Motor neuron (in vitro differentiated cells): ENCODE measurements around the gene LRCH4. TPM values are rescaled to one million over a fixed set of nuclear protein-coding genes. Genes with fewer than 3 reads are reported as not detected.

Experiments
- ATAC-seq, 8 experiments: fragments of 200-7000 bp; cut with Tn5 transposase; replicated peaks in 6 of 8; 2 replicates each; pipeline ENCODE4 v1.8.0; 2021; ENCODE audit warnings: mild to moderate bottlenecking in 8 of 8, moderate library complexity in 8 of 8
- H3K27ac ChIP-seq, 2 donors: fragments of 250-450 bp; sonication (Bioruptor Pico); 2 replicates each; pipeline ENCODE4 v1.9.0; 2021; ENCODE audit warnings: antibody characterized with exemption in 2 of 2, mild to moderate bottlenecking in 2 of 2, moderate library complexity in 1 of 2
- H3K4me1 ChIP-seq, 2 donors: fragments of 250-450 bp; sonication (Bioruptor Pico); replicated peaks in 1 of 2; 2 replicates each; pipeline ENCODE4 v1.6.1; 2021; ENCODE audit warnings: antibody characterized with exemption in 2 of 2, mild to moderate bottlenecking in 2 of 2, moderate library complexity in 1 of 2
- H3K4me3 ChIP-seq, 5 donors: fragments of 250-450 bp; sonication (Bioruptor Pico); 2 replicates each; pipeline ENCODE4 v1.9.0; 2021; ENCODE audit warnings: antibody characterized with exemption in 5 of 5, mild to moderate bottlenecking in 5 of 5, moderate library complexity in 4 of 5
- WGBS, 10 experiments: fragments of 450-650 bp; shearing (Covaris generic); methylation state at CpG; one replicate each; pipeline ENCODE4 v1.0.0; 2022; 5-methylcytosine and 5-hydroxymethylcytosine counted together
- in situ Hi-C, 9 experiments: fragments of 400-800 bp; cut with MboI; loops; one replicate each; pipeline ENCODE4 v1.15.0; 2021; ENCODE audit warnings: low sequenced_read_pairs in 9 of 9, low pct_unique_long_range_greater_than_20kb in 2 of 9; ENCODE audit not compliant: unreplicated experiment in 9 of 9
- total RNA-seq, 8 experiments: library from RNA; unstranded; fragments of 300-600 nt; gene quantifications; 2 replicates each; pipeline versions ENCODE4 v1.2.3 to v1.2.4, GENCODE V29; 2022

Gene LRCH4
- total RNA-seq = 10 to 100 TPM in 5 of 8 experiments, 1 to 10 TPM in 3; 9.1 to 24.3 (median 18.6) TPM

- WGBS, 10 experiments = 0% methylated on average over 2 to 4 of the region's 61 CpGs; no CpG with 5 or more reads in 7 of the 10 experiments
- in situ Hi-C loops = no loop called here
These were observed at the start of gene LRCH4 for GRCh38 chr7:100585511-100586265. Gene LRCH4 (minus strand): TSS chr7:100586129. CDS start chr7:100586100, 29 bp downstream.

GRCh38 chr7:100632951-100633717, 47.2 kb upstream of the LRCH4 start:
- Histone ChIP-seq H3K4me1 (no peaks in the 10 kb centered on the region), H3K27ac (peak overlapping the region in 1 of 2 donors; percentile 18), H3K4me3 (peak overlapping the region; percentile 23 to 40 (median 31))
- in situ Hi-C loops = no loop called here
- ATAC-seq = peak; percentile 84 to 88 (median 86)
- WGBS, 10 experiments = 7 to 16% (median 10%) methylated on average over 2 to 5 of the region's 72 CpGs; no CpG with 5 or more reads in 7 of the 10 experiments

More at GRCh38 chr7:100585511-100586265, at the start of gene LRCH4:
- Histone ChIP-seq H3K4me3 (peak within 1 kb of the TSS; percentile 92 to 98 (median 98)), H3K4me1 (peaks cover 18 to 19% of the 10 kb centered on the region in 2 donors), H3K27ac (peak within 1 kb of the TSS; percentile 93 to 97)
- ATAC-seq = peak; percentile 5 to 28 (median 14)

- no peak for ATAC-seq
- no peak overlapping the region for H3K4me3 ChIP-seq
- no peak overlapping the region for H3K27ac ChIP-seq
- H3K4me1 ChIP-seq = peaks cover 0 to 3% of the 10 kb centered on the region in 2 donors
- WGBS, 10 experiments = 74 to 100% (median 96%) methylated on average over 2 to 4 of the region's 4 CpGs; no CpG with 5 or more reads in 1 of the 10 experiments
- in situ Hi-C loops = no loop called here
These were observed 44.1 kb upstream of the LRCH4 start for GRCh38 chr7:100630066-100630465.

DNA sequence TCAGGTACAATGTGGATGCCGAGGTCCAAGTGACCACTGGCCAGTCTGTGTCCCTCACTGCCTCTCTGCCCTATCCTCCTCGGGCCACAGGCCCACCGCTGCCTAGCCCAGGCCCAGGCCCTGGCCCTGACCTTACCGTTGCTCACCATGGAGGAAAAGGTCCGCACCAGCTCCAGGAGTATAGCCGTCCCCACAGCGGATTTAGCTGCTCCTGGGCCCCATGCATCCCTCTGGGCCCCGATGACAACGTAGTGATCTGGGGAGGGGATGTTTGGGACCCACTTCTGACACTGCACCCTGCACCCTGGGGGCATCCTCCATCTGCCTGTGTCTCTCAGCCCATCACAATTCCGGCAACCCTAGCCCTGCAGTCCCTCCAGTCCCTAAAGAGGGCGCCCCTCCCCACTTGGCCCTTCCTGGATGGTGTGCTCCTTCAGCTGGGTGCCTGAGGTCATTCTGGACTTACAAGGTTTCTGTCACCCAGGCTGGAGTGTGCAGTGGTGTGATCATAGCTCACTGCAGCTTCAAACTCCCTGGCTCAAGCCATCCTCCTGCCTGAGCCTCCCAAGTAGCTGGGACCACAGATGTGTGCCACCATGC, 43.3 kb upstream of the LRCH4 start:
- in situ Hi-C loops = no loop called here
- WGBS, 10 experiments = 60 to 100% (median 80%) methylated on average over 1 to 5 of the region's 11 CpGs; no CpG with 5 or more reads in 6 of the 10 experiments
- no peak overlapping the region for H3K4me3 ChIP-seq
- peak in 2 of 8 experiments; percentile 8 to 10 for ATAC-seq
- H3K27ac ChIP-seq = no peak overlapping the region
- peaks cover 0 to 3% of the 10 kb centered on the region in 2 donors for H3K4me1 ChIP-seq

- in situ Hi-C loops = no loop called here
- 88% methylated on average over 11 to 12 of the region's 21 CpGs; no CpG with 5 or more reads in 8 of the 10 experiments for WGBS, 10 experiments
- no peak for ATAC-seq
- Histone ChIP-seq H3K27ac (no peak overlapping the region), H3K4me3 (peak overlapping the region in 3 of 5 donors; percentile 25 to 35 (median 31)), H3K4me1 (peaks cover 0 to 3% of the 10 kb centered on the region in 2 donors)
These were observed 41.3 kb upstream of the LRCH4 start for GRCh38 chr7:100627238-100627549.

DNA sequence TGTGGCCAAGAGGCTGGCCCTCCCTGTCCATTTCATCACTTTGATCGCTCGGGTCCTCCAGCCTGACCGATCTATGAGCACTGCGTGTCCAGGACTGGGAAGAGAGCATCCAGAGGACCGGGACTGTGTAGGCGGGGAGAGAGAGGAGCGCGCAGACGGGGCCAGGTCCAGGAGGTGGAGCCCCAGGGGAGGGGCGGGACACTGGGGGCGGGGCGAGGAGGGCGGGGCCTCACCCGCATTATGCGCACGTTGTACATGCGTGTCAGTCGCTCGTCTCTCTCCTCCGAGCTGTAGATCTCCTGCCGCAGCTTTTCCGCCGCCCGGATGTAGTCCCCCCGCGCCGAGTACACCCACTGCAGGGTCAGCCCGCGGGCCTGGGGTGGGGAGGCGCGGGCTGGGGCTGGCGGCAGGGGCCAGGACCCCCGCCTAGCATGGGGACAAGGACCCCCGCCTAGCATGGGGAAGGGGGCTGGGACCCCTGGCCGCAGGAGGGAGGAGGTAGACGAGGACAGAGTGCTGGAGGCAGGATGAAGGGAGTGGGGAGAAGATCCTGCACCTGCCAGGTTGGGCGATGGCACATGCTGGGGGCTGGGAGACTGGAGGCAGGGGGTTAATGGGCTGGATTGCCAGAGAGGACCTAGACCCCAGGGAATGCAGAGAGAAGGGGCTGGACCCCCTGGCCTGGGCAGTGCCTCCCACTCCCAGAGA, 40.8 kb upstream of the LRCH4 start:
- in situ Hi-C loops = no loop called here
- Histone ChIP-seq H3K27ac (peak overlapping the region; percentile 47 to 62), H3K4me1 (peaks cover 0 to 3% of the 10 kb centered on the region in 2 donors), H3K4me3 (peak overlapping the region; percentile 22 to 35 (median 29))
- peak; percentile 88 to 98 (median 94) for ATAC-seq
- 25 to 53% methylated on average over 1 to 2 of the region's 37 CpGs; no CpG with 5 or more reads in 8 of the 10 experiments for WGBS, 10 experiments

DNA sequence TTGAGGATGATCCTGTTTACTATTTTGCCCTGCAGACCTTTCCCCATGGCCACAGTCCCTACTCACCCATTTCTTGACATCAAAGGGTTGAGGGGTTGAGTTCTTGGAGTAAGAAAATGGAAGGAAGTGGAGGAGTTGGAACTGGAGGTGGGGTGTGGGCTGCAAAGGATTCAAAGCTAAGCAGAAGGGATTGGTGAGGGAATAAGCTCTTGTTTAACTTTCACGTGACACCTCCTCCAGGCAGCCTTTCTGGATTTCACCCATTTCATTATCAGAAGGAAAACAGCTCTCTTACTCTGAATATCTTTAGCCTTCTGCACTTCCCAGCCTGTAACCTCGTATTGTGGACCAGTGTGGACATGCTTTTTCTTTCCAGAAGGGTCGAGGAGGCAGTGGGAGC, 40.1 kb upstream of the LRCH4 start:
- Histone ChIP-seq H3K4me1 (peaks cover 0 to 3% of the 10 kb centered on the region in 2 donors), H3K4me3 (peak overlapping the region in 3 of 5 donors; percentile 22 to 31 (median 29)), H3K27ac (no peak overlapping the region)
- in situ Hi-C loops = no loop called here
- WGBS, 10 experiments = 0 to 33% (median 17%) methylated on average over 1 to 2 of the region's 3 CpGs; no CpG with 5 or more reads in 7 of the 10 experiments
- no peak for ATAC-seq

GRCh38 chr7:100623951-100624824, 38.3 kb upstream of the LRCH4 start:
- Histone ChIP-seq H3K4me1 (peaks cover 0 to 3% of the 10 kb centered on the region in 2 donors), H3K27ac (no peak overlapping the region), H3K4me3 (no peak overlapping the region)
- peak in 2 of 8 experiments; percentile 41 to 62 for ATAC-seq
- in situ Hi-C loops = no loop called here
- WGBS, 10 experiments = 34 to 97% (median 76%) methylated on average over 3 to 13 of the region's 15 CpGs; no CpG with 5 or more reads in 1 of the 10 experiments

GRCh38 chr7:100621554-100621953, 35.6 kb upstream of the LRCH4 start:
- Histone ChIP-seq H3K27ac (no peak overlapping the region), H3K4me1 (no peaks in the 10 kb centered on the region), H3K4me3 (no peak overlapping the region)
- no peak for ATAC-seq
- in situ Hi-C loops = no loop called here
- WGBS, 10 experiments = 51 to 76% (median 73%) methylated on average over 2 to 6 of the region's 8 CpGs; no CpG with 5 or more reads in 3 of the 10 experiments

DNA sequence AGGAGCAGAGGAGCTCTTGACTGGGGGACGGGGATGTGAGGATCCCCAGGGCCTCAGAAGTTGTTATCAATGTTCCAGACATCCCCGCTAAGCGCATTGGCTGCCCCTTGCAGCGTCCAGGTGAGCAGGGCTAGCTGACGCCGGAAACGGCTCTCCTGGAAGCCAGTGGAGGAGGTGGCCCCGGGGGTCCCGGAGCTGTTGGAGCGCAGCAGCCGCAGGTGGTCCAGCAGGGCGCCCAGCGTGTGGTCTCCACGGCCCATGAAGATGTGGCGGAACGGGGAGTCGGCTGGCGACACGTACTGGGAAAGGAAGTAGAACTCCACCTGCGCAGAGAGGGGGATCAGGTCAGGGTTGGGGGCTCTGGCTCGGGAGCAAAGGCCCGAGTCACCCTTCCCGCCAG, 34.9 kb upstream of the LRCH4 start:
- in situ Hi-C loops = no loop called here
- Histone ChIP-seq H3K4me3 (no peak overlapping the region), H3K27ac (no peak overlapping the region), H3K4me1 (no peaks in the 10 kb centered on the region)
- 22 to 100% (median 94%) methylated on average over 1 to 14 of the region's 23 CpGs; no CpG with 5 or more reads in 4 of the 10 experiments for WGBS, 10 experiments
- no peak for ATAC-seq

DNA sequence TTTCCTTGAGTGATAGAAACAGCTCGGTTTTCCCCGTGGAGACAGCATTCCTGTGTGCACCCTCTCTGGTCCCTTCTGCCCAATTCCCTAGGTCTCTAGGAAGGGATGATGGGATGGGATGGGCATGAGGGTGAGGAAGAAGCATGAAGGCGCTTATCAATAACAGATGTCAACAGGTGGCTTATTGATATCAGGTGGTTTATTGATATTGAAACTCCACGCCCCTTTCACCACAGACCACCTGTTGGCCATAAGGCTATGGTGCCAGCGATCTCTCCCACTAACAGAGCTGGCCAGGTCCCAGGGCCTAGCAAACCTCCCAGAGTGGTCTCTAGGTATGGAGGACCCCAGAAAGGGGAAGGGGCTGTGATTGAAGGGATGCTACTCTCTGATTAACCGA, 34.3 kb upstream of the LRCH4 start:
- in situ Hi-C loops = no loop called here
- ATAC-seq = no peak
- no peaks in the 10 kb centered on the region for H3K4me1 ChIP-seq
- no peak overlapping the region for H3K27ac ChIP-seq
- H3K4me3 ChIP-seq = no peak overlapping the region
- WGBS, 10 experiments = 67 to 100% (median 97%) methylated on average over 1 to 6 of the region's 6 CpGs; no CpG with 5 or more reads in 4 of the 10 experiments
